ENCODE measurements around the gene DDX25.
A peak's percentile ranks its signal among the peaks of the same experiment; 100 is the strongest.
"Not testable (repeated sequence)": the region's sequence is repeated elsewhere in the genome, so short reads cannot be mapped to it uniquely, and the experiment has no call there.

DDX25 gene

GRCh38 chr11:125910226-125910849 is 6.0 kb downstream of the DDX25 start:
- no peak for DNase-seq

GRCh38 chr11:125914601-125915000 is 10.3 kb downstream of the DDX25 start:
- DNase-seq = not testable (repeated sequence)

DNA sequence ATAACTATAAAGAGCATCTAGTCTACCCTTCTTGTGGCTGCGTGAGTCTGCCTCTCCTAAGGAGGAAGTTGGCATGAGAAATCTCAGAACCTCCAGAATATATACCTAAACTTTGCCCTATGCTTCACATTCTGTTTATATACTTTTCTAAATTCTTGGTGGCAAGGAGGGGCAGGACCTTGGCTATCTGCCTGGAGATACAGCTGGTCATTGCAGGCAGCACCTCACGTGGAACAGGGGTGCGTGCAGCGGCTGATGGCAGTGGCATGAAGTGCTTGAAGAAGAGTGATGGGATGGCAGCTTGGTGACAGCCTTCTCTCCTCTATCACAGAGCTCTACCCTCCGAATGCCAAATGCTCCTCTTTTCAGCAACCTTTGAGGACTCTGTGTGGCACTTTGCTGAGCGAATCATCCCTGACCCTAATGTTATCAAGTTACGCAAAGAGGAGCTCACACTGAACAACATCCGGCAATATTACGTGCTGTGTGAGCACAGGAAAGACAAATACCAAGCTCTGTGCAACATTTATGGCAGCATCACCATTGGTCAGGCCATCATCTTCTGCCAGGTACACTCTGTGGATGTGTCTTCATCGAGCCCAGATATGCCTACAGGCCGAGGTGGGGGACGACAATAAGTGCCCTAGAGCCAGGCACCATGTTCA is 12.5 kb downstream of the DDX25 start:
- DNase-seq = no peak

DNA sequence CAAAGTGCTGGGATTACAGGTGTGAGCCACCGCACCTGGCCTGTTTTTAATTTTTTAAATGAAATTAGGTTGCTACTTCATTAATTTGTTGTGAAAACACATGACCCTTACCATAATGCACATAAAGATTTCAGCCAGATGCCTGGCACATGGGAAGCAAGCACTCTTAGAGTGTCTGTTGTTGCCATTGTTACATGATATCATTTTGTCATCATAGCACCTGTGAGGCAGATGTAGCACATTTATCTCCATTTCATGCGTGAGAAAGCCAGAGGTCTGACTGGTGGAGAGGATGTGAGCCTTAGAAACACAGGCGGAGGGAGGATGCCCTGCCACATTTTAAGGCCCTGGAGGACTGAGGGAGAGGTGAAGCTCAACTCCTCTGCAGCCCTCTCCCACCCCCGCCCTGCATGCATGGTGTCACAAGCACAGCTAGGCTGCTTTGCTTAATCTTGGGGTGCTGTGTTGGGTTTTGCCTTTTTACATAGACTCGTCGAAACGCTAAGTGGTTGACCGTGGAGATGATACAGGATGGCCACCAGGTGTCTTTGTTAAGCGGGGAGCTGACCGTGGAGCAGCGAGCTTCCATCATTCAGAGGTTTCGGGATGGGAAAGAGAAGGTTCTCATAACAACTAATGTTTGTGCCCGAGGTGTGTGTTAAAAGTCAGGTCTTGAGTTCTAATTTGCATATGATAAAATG is 14.0 kb downstream of the DDX25 start:
- DNase-seq = no peak

DNA sequence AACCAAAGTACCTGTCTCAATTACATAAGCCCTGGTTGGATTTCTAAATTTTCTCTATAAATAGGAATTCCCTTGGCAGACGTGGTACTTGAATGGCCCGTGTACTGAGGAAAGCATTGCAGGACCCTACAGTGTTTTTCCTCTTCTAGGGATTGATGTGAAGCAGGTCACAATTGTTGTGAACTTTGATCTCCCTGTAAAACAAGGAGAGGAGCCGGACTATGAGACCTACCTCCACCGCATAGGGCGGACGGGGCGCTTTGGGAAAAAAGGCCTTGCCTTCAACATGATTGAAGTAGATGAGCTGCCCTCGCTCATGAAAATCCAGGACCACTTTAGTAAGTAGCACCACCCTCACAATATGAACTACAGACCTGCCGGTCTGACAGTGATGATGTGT is 16.7 kb downstream of the DDX25 start:
- DNase-seq = no peak

DNA sequence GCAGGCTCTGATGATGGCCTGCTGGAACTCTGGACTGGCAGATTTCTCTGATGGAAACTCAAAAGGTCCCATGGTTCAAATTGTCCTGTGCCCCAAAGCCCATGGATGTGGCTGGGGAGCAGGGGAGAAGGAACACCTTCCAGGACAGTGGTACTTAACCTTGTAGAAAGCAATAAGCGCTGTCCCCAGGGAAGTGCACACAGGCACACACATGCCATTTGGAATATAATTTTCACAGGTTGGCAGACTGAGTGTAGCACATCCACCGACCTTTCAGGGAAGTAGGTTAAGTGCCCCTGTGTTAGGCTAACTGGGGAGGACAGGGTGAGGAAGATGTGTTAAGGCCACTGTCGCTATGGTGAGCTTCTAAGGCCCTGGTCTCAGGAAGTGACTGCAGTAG is 17.8 kb downstream of the DDX25 start:
- no peak for DNase-seq

DNA sequence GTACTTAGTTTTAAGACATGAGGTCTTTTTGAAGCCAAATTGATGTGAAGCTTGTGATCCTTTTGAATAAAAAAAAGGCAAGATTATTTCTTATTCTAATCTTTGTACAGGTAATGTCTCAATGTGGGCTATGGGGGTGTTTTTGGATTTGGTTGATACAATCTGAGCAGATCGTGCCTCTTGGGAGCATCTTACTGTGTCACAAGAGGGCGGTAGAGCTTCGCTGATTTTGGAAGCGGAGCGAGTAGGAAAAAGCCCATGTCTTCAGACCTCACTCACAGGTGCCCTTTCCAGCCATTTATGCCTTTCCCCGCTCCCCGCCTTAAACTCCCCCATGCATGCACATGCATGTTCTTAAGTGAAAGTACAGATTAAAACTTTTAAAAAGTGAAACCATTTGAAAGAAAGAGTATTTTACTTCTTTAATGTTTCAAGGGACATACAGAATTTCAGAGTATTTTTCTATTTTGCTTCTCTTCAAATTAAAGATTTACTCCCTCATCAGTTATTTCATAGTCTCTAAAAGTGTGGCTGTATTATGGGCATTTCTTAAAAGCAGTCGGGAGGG is 18.8 kb downstream of the DDX25 start:
- DNase-seq = peak; percentile 4

DNA sequence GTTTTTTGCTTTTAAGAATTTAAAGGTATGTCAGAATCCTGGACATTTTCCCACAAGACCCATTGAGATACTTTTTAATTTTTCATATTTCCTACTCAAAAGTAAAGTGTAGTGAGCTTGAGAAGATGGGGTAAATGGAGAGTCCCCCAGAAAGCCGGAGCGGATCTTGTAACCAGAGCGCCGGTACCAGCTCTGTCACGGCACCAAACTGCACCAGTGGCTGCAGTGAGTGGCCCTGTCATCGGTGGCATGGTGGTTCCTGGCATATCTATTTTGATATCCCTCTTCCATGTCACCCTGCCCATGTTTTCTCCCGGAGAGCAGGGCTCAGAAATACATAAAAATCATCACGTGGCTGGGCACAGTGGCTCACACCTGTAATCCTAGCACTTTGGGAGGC is 19.3 kb downstream of the DDX25 start:
- no peak for DNase-seq

DNA sequence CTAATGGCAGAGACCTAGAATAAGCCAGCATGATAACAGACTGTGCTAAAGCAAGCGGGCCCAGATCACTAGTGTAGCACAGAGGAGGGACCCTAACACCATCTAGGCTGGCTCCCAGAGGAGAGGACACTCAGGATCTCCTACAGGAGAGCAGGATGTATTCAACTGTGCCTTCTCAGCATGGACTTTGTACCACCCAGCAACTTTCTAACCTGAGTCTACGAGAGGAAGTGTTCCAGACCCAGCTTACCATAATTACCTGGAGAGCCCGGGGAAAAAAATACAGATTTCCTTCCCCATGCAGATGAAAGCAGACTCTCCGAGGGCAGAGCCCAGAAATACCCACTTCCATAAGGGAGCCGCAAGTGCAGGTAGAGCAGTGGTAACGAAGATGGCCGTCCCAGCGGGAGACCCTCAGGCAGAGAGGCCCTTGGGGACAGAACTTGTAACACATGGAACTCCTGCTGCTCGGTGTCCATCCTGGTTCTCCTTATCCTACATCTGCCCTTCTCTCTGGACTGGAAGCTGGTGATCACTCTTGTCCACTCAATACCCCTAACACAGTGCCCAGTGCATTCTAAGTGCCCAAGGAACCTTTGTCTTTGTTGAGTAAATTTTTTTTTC is 20.2 kb downstream of the DDX25 start:
- no peak for DNase-seq

DNA sequence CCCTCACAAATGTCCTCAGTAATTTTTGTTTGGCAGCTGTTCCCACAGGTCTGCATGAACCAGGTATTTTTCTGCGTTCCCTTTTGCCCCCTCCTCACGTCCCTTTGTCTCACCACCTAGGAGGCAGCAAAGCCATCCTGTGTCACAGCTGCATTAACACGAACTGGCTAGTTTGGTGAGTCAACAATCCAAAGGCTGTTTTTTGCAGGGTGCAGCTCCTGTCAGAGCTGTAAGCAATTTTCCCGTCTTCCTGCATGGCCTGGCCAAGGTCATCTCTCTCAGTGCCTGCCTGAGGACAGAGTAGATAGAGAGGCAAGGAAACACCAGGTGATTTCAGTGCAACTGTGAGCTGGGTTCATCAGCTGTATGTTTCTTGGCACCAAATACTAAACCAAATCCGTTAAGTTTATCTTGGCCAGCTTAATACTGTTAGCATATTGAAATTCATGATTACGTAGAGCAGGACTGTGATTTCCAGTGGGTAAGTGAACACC is 21.0 kb downstream of the DDX25 start:
- DNase-seq = peak; percentile 28

DNA sequence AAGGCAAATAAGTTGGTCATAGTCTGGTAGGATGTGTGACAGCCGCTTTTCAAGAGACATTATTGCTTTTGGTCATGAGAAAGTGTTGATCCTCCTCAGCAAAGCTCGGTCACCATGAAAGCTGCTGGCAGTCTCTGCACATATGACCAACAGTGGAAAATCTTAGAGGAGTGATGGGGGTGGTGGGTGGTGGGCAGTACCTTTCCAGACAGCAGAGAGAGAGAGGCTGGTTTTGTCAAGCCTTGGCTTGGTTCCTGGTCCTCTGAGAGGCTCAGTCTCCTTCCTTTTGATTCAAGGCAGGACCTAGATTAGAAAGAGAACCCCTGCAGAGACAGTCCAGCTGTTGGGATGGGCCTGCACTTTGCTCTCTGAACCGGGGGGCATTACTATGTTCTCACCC is 21.5 kb downstream of the DDX25 start:
- DNase-seq = no peak

DNA sequence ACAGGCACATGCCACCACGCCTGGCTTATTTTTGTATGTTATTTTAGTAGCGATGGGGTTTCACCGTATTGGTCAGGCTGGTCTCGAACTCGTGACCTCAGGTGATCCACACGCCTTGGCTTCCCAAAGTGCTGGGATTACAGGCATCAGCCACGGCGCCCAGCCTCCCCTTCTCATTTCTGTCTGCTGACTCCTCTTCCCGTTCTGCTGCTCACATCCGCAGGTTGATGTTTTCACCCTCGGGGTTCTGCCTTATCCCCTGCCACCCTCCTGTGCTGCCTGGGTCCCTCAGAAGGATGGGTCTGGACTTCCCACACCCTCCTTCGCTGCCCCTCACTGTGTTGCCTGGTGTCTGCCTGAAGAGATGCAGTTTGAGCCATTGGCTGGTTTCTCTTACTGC is 22.4 kb downstream of the DDX25 start:
- DNase-seq = no peak

- DNase-seq = no peak
These were observed 25.3 kb downstream of the DDX25 start for GRCh38 chr11:125929445-125930075.

DNA sequence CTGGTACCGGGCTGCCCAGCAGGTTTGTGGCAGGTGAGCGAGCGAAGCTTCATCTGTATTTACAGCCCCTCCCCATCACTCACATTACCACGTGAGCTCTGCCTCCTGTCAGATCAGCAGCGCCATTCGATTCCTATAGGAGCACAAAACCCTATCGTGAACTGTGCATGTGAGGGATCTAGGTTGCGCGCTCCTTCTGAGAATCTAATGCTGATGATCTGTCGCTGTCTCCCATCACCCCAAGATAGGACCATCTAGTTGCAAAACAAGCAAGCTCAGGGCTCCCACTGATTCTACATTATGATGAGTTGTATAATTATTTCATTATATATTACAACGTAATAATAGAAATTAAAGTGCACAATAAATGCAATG is 25.8 kb downstream of the DDX25 start:
- DNase-seq = no peak

- DNase-seq = no peak
These were observed 26.8 kb downstream of the DDX25 start for GRCh38 chr11:125931116-125931515.

GRCh38 chr11:125931668-125932067 is 27.4 kb downstream of the DDX25 start:
- DNase-seq = no peak

GRCh38 chr11:125932301-125932700 is 28.0 kb downstream of the DDX25 start:
- DNase-seq = no peak

GRCh38 chr11:125933030-125933813 is 28.9 kb downstream of the DDX25 start:
- no peak for DNase-seq

DNA sequence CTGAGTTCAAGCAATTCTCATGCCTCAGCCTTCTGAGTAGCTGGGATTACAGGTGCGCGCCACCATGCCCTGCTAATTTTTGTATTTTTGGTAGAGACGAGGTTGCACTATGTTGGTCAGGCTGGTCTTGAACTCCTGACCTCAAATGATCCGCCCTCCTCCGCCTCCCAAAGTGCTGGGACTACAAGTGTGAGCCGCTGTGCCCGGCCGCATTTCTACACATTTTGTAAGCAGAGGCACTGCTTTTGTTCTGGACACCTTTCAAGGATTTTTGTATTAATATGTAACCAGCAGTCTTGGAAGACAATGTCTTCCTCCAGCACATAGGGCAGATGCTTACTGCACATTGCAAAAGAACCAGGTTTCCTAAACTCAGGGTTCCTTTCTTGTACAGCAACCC is 30.2 kb downstream of the DDX25 start:
- no peak for DNase-seq

GRCh38 chr11:125935056-125935455 is 30.7 kb downstream of the DDX25 start:
- DNase-seq = no peak

DNA sequence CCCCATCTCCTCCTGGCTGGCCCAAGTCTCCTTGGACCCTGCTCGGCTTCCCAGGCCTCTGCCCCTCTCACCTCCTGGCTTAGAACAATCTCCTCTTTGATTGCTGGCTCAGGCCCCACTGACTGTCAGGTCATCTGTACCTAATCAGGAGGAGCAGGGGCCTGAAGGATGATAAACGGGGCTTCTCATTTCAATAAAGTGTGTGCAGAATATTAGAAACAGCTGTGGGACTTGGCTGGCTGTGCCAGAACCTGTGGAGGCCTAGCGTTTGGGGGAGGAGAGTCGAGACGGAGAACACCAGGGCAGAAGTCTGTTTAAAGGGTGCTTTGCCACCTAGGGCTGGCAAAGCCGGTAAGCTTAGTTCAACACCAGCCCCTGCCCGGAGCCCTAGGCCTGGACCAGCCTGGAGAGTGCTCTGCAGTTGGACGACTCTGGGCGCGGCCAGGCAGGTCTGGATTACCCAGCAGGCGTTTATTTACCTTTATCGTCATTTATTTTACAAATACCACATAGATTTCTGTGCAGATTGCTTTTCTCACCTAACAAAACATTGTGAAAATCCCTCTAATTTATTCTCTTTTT is 31.4 kb downstream of the DDX25 start:
- no peak for DNase-seq

- no peak for DNase-seq
These were observed 34.1 kb downstream of the DDX25 start for GRCh38 chr11:125938418-125938817.

Data from NCI-H2081 treated with DMSO at 0.1 percent for 48 hours (cell line).